GM04503 (cell line): ENCODE measurements around the gene SMIM43.
"Not testable (repeated sequence)": the region's sequence is repeated elsewhere in the genome, so short reads cannot be mapped to it uniquely, and the experiment has no call there.

Source experiments
- DNase-seq: peaks from one replicate; pipeline ENCODE4 v3.0.0-alpha.2; 2012; ENCODE audit warnings: low read depth

Gene SMIM43

DNA sequence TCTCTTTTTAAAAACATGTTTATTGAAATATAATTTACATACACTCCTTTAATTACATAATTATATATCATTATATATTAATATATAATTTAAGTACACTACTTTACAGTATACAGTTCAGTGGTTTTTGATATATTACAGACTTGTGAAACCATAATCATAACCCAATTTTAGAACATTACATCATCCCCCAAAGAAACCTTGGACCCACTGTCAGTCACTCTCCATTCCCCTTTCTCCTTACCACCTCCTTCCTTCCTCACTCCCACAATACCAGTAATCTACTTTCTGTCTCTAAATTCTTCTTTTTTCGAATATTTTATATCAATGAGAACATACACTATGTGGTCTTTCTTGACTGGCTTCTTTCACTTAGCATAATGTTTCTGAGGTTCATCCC, 18.2 kb upstream of the SMIM43 start:
- no peak for DNase-seq

DNA sequence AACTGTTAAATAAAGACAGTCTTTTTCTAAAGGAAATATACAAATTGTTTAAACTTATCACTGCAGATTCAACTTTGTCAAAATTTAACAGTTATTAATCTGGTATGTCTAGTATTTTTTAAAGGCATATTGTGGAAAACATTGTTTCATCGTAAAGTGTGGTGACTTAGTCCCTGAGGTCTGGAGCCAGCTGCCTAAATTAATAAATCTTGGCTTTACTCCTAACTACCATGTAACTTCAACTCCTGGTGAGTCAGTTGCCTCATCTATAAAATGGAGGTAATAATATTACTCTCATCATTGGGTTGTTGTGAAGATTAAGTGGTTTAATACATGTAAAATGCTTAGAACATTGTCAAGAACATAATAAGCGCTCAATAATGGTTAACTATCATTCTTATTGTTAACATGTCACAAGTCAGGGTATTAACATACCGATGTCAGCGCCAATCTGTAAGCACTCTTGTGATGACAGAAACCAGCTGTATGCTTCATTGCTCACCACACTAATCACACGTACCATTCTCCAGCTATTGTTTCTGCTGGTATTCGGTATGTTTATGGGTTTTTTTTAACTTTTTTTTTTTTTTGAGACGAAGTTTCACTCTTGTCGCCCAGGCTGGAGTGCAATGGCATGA, 14.1 kb upstream of the SMIM43 start:
- DNase-seq, result no peak

DNA sequence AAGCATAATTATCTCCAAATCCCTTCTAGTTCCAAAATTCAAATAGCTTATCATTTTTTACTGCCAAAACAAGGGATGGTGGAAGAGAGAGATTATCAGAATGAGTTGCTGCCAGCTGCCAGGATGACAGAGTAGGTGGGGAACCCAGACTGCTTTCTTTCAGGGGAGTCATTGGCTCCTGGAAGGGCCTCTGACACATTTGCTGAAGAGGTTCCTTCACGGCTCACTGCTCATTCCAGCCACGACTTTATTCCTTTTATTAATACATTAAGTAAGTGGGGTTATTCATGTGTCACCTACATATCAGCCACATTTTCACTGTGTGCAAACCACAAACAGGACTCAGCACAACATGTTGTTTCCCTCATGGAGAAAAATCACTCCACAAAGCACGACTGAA, 12.7 kb upstream of the SMIM43 start:
- DNase-seq, result no peak

DNA sequence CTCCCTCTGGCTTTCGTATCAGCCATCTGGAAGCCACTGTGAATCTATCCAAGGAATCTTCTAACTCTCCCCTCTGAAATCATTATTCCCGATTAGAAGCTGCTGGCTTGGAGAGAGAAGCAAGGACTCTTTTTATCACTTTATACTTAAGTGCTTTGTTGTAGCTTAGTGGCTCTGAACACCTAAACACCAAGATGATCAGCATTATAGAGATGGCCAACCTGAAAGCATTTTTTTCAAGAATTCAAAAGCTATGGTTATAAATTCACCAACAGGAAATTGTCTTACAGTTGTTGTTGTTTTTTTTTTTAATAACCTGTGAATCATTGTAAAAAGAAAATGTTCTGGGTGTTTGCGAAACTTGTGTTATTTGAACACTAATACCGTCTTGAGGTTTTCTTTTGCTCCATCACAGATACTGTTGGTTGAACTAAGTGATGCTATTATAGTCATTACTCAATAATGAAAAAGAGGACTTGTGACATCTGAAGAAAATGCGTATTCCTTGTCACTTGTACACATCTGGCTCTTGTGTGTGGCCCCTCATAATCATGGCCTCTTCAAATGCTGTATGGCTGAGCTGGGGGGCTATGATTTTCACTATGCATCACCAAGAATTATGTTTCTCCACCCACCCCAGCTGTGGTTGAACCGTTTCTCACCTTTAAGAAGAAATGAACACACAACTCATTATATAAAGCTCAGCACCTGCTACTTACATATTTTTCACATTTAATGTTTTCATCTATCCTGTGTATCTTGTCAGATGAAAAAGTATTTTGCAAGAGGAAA, 11.8 kb upstream of the SMIM43 start:
- no peak for DNase-seq

DNA sequence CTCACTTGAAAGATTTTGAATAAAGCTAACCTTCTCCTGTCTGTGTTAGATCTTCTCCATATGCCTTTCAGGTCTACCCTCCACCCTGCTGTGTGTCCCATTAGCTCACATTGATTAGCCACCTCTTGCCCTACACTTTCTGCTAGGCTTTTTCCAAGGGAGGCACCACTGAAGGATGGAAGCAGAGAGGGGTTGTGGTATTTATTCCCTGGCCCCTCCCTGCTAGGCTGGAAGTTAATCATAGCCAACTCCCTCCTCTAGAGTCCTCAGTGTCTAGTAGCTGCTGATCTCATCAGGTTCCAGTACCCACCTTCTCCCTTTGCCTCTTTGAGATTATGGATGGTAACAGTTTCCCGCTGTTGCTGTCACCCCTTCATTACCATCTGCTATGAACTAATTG, 8.9 kb upstream of the SMIM43 start:
- DNase-seq, result no peak

DNA sequence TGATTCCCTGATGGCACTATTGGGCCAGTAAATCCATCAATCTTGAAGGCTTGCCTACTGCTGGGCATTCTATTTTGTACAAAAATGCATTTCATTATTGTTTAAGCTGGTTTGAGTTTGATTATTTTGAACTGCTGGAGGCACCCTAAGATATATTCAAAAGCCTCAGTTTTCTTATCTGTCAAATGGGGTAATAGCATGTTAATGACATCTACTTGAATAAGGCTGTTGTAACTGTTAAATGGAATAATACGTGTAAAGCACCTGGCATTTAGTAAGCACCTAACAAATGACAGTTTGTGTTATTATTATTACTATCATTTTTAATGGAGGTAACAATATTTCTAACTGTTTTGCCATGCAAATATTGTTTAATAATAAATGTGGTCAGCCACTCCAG, 6.9 kb upstream of the SMIM43 start:
- no peak for DNase-seq

DNA sequence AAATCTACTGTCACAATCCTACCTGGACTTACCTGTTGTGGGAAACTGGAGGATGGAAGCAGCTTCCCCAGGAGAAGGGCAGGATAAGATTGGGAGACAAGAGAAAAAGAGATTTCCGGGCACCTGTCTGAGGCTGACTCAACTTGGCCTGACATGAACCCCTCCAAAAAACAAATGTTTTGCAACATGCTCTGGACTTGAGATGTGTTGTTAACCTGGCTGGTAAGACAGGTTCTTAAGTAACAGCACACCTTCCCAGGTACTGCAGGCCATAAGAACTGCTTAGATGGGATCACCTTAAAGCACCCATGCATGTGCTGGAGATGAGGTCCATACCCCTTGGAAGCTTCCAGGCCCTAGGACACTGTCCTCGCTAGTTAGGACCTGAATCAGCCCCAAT, 4.4 kb upstream of the SMIM43 start:
- DNase-seq, result no peak

DNA sequence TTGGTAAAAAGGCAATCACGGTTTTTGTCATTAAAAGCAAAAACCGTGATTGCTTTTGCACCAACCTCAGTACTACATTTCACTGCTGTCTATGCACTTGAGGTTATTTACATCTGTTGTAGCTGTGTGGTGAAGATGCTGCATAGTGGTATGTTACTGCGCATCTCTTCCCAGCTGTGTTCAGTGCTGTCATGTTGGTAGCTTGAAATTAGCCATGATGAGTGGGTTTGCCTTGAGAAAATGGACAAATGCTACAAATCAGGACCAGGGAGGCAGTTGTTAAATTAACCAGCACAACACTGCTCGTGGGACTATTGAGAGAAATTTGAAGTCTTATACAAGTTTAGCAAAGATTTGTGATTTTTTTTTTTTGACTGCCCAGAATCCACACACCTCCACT, 2.2 kb upstream of the SMIM43 start:
- no peak for DNase-seq

DNA sequence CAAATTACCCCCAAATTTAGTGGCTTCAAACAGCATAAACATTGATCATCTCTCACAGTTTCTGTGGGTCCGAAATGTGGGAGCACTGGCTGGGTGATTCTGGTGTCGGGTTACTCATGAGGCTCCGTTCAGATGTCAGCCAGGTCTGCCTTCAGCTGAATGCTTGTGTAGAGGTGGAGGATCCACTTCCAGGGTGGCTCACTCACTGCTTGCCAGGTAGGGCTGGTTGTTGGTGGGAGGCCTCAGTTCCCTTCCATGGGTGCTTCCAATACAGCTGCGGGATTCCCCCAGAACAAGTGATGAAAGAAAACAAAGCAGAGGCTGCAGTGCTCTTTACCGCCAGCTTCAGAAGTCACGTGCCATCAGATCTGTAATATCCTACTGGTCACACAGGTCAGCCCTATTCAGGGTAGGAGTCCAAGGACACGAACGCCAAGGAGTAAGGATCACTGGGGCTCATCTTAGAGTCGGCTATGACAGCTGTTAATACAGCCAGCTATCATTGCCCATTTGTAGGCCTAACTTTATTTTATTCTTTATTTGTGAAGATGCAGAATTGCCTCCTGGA, 1.1 kb upstream of the SMIM43 start:
- DNase-seq, result no peak

DNA sequence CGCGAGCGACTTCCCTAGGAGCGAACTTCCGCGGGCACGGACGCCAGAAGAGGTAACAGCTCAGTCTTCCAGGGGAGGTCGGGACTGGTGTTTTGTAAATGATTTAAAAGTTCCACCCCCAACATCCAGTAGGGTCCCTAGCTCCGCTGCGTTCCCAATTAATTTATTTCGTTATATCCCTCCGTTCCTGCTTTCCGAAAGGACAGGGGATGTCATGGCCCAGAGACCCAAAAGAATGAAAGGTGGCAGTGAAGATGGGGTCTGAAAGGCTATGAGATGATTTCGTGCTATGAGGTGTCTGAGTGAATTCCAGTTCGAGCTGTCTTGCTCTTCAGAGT, 373 bp upstream of the SMIM43 start:
- DNase-seq, result no peak

DNA sequence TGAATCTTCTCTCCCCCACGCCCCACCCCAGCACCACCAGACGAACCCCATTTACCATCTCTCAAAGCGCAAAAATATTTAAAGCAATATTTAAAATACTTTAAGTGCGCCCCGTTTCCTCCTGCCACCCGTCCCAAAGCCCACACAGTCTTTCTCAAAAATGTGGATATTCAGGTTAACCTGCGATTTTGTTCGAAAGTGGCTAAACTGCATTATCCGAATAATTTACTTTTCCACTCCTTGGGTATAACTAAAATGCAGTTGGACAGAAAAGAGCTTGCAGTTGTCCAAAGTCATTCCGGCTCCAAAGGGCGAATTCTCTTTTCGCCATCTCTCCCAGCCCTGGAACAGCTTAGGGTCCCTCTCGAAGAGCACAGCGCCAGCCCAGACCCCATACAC, 662 bp downstream of the SMIM43 start:
- DNase-seq, result no peak

DNA sequence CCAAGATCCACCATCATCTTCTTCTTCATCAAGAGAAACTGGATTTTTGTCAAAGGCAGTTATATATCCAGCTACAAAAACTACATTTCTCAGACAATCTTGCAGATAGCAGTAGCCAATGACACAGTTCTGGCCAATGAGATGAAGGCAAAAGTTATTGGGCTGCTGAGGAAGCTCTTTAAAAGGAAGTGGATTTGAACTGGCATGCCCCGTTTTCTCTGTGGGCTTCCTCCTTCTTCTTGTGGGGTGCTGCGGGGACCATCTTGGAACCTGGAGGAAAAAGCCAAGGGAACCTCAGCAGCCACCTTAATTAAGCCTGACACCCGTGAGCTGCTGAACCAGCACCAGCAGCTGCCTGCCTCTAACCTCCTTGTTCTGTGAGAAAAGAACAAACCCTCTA, 4.8 kb downstream of the SMIM43 start:
- no peak for DNase-seq

DNA sequence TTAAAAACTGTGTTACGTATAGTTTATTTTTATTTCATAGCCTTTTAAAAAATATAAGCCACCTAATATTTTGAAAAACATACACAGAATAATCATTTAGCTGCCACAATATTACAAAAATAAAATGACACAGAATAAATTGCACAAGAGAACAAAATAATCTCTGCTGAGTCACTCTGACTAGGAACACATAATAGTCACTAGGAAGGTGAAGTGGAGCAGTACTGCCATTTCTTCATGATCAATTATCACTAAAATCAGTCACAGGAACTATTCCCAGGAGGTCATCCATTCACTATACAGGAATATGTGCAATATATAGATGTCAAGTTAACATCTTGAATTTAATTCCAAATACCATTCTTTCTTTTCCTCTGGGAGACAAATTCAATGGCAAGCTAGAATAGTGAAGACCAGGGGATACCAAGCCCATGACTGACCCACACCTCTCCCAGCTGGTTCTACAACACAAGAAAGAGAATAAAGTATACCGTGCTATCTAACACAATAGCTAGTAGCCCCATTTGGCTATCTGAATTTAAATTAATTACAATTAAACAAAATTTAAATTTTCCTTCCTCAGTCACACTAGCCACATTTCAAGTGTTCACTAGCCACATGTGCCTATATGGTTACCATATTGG, 5.9 kb downstream of the SMIM43 start:
- DNase-seq, result no peak

DNA sequence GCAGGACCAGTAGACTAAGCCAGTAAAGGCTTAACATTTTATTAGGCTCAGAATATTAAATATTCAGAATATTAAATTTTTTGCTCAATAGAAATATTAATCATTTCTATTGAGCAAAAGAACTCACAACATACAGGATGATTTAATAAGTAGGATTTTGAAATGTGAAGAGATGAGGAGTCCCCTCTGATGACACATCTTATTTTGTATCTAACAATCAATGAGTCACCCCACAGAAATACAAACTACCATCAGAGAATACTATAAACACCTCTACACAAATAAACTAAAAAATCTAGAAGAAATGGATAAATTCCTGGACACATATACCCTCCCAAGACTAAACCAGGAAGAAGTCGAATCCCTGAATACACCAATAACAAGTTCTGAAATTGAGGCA, 12.8 kb downstream of the SMIM43 start:
- DNase-seq, result not testable (repeated sequence)

DNA sequence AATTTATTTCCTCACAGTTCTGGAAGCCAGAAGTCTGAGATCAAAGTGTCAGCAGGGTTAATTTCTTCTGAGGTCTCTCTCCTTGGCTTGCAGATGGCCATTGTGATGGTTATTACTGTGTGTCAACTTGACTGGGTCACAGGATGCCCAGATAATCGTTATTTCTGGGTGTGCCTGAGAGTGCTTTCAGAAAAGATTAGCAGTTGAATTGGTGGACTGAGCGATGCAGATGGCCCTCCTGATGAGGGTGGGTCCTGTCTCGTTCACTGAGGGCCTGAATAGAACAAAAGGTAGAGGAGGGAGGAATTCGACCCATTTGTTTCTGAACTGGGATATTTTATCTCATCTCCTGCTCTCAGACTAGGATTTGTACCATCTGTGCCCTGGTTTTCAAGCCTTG, 15.7 kb downstream of the SMIM43 start:
- no peak for DNase-seq

DNA sequence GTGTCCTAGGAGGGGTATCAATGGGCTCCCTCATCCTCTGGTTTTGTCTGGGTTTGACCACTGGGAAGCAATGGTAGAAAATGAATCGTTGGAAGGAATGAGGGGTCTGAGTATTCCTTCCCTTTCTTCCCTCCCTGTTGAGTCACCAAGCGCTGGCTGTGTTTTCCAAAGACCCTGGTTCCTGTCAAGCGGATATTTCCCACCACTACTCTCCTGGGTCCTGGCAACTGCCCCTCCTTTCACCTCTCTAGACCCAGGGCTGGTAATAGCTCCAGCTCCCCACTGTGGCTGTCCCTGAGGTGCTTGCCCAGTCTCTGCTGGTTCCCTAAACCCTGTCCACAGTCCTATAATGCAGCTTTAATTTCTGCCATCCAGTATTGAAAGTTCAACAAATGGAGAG, 22.2 kb downstream of the SMIM43 start:
- no peak for DNase-seq

DNA sequence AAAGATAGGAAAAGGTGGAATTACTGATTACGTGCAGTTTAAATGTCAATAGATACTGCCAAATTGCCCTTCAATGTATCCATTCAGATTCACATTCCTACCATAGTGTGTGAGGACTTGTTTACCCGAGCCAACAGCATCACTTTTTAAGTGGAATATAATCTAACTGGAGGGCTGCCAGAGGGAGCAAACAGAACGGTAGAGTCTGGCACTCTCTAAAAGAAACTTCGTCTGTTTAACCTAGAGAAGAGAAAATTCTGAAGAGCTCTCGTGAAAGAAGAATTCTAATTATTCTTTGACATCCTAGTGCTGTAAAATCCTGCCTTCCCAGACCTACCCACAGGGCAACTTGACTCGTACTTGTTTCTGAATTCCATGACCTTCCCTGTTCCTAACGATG, 23.2 kb downstream of the SMIM43 start:
- no peak for DNase-seq

DNA sequence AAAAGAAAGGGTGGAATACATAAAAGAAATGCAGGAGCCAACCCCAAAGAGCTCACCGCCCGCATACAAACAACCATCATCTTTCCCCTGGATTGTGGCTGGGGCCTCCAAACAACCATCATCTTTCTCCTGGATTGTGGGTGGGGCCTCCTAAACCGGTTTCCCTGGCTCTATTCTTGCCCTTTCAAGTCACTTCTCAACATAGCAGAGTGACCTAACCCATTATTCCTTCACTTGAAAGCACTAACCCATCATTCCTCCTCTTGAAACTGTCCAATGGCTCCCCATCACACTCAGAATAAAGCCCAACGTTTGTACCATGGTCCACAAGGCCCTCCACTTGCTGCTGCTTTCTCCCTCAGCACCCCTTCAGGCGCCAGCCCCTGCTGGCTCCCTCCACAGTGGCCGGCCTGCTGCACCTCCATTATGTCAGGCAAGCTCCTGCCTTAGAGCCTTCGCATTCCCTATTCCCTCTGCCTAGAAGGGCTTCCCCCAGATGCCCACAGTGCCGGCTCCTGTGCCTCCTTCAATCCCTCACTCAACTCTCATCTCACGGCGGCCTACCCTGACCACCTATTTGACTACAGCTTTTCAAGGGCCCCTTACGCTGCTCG, 24.1 kb downstream of the SMIM43 start:
- no peak for DNase-seq

DNA sequence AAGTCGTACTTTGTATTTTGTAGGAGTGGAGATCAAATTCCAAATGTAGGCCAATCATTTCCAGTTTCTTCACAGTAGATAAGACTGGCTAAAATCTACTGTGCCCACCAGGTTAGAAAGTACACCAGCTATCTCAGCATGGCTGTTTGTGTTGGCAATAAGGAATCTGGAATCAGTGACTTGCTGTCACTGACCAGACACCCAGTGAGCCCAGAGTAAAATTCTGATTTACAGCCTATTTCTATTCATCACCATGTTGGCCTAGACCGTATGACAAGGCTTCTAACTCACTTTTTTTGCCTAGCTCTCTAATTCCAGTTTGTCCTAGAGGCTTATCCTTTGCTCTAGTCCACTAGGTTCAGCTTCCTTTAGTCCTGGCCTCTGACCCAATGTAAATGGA, 25.4 kb downstream of the SMIM43 start:
- no peak for DNase-seq

DNA sequence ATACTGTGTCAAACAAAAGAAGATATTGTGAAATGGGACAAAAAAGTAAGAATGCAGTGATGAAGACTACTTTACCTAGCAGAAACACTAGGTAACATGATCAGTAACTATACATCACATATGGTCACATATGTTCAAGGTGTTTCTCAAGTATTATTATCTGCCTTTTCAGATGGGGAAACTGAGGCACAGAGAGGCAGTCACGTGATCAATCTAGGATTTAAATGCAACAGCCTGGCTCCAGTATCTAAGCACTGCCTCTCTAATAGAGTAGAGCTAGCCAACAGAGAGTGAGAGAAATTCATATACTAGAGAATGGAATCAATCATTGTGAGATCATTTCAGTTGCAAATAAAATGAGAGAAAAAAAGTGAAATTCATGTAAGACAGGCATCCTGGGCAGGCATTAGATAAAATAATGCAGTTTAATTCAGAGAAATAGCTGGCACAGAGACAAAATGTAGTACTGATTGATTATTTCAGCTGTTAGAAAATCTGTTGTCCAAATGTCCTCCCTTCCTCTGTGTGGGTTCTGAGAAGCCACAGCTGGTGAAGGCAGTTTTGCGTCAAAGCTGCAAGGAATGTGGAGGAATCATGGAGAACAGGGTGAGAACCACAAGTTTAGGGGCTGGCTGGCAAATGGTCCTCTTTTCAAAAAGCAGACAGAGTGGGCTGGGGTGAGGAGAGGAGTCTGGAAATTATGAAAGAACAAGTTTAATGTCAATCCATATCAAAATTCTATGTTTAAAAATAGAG, 26.0 kb downstream of the SMIM43 start:
- DNase-seq, result no peak

DNA sequence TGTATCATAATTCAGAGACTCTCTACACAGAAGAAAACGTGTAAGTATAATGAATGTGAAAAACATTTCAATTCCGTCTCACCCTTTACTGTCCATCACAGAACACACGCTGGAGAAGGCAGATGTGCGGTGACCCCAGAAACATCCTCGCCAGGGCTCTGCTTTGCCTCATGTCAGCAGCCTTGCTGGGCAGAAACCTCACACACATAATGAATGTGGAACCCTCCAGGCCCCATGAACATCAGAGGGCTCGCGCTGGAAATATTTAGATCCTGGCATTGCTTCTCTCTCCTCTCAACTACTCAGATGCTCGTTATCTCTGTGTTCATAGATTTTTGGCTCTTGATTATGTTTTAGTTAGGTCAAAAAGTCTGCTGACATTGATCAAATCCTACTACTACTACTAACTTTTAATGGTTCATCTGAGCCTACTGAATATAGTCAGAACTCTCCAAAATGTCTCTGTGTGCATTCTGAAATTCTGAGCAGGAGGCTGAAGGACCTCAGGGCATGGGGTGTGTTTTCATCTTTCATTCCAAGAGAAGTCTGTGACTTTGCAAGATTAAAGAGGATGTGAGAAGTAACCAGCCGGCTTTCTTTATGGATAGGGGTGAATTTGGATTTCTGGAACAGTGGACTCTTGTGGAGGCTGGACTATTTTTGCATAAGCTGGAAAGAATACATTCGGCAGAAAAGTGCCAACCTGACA, 27.0 kb downstream of the SMIM43 start:
- no peak for DNase-seq
